ENCODE results near the gene MACIR. TPM values are rescaled to one million over a fixed set of nuclear protein-coding genes. Genes with fewer than 3 reads are reported as not detected.

MACIR gene
- total and polyA plus RNA-seq, 10 of the 15 experiments (the other 5 are each of a cell fraction or from before 2014, with no cell fraction given), result 2.1 to 16.1 (median 10.8) TPM

DNA sequence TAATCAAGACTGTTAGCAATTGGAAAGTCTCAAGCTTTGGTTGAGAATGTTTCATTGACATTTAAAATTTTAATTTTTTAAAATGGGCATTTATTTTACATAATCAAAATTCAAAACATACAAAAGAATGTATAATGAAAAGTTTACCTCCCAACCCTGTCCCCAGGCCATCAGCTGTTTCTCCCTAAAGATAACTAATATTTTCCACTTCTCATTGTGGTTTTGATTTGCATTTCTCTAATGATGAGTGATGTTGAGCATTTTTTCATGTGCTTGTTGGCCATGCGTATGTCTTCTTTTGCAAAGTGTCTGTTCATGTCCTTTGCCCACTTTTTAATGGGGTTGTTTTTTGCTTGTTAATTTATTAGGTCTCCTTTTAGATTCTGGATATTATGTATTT, 11.4 kb upstream of the MACIR start:
- WGBS (ENCODE audit: insufficient coverage, insufficient replicate concordance, low lambda C conversion rate, missing lambda C conversion rate), result 100% methylated on average over 1 of the region's 1 CpG
- ChIA-PET RAD21 (ENCODE audit: unreplicated experiment) (no interaction called here), SMC1A (ENCODE audit: uncharacterized antibody, unreplicated experiment) (interaction anchor here (1.1 kb wide), 1 partner anchor 15 kb away, joined by 3 read pairs; no protein-coding TSS in a partner anchor), CTCF (interaction anchor here (1.2 to 1.5 kb wide), 3 partner anchors 14 to 228 kb away, joined by 3 to 8 read pairs (median 4); no protein-coding TSS in a partner anchor), POLR2A (no interaction called here)
- in situ Hi-C loops (cut with MboI), result no loop called here
- peak; percentile 43; the same call in 1 of the 2 replicates for TF ChIP-seq ATF7 (IDR thresholded peaks at IDR 0.05; ENCODE audit: low read depth)
- TF ChIP-seq, protein P1, sequence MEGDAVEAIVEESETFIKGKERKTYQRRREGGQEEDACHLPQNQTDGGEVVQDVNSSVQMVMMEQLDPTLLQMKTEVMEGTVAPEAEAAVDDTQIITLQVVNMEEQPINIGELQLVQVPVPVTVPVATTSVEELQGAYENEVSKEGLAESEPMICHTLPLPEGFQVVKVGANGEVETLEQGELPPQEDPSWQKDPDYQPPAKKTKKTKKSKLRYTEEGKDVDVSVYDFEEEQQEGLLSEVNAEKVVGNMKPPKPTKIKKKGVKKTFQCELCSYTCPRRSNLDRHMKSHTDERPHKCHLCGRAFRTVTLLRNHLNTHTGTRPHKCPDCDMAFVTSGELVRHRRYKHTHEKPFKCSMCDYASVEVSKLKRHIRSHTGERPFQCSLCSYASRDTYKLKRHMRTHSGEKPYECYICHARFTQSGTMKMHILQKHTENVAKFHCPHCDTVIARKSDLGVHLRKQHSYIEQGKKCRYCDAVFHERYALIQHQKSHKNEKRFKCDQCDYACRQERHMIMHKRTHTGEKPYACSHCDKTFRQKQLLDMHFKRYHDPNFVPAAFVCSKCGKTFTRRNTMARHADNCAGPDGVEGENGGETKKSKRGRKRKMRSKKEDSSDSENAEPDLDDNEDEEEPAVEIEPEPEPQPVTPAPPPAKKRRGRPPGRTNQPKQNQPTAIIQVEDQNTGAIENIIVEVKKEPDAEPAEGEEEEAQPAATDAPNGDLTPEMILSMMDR (IDR thresholded peaks at IDR 0.05 in 2 of 3, conservative IDR thresholded peaks at IDR 0.05 in 1 of 3; ENCODE audit: control insufficient read depth in 2 of 3, extremely low read depth in 1 of 3, insufficient read depth in 1 of 3, low read depth in 3 of 3, low read length in 3 of 3), result no peak
- Histone ChIP-seq H3K4me1 (ENCODE audit: control insufficient read depth, insufficient read depth, low read length) (no peaks in the 10 kb centered on the region), H3K9me3 (replicated peaks; ENCODE audit: control insufficient read depth, insufficient read depth, low read length) (no peaks in the 10 kb centered on the region), H2AFZ (ENCODE audit: control insufficient read depth, low read depth, low read length) (no peak overlapping the region), H3K4me2 (ENCODE audit: control insufficient read depth, insufficient read depth) (no peak overlapping the region), H3K79me2 (ENCODE audit: control insufficient read depth, insufficient read depth, low read length) (no peaks in the 10 kb centered on the region), H3K36me3 (ENCODE audit: control insufficient read depth in 2 of 2, insufficient read depth in 2 of 2, low read length in 1 of 2) (no peaks in the 10 kb centered on the region), H4K20me1 (ENCODE audit: control insufficient read depth, insufficient read depth) (no peaks in the 10 kb centered on the region), H3K9ac (ENCODE audit: control insufficient read depth, insufficient read depth, low read length) (no peak overlapping the region), H3K4me3 (no peak overlapping the region), H3K27ac (ENCODE audit: control insufficient read depth, insufficient read depth) (no peak overlapping the region), H3K27me3 (replicated peaks in 1 of 2; ENCODE audit: control insufficient read depth in 2 of 2, insufficient read depth in 2 of 2, low read length in 1 of 2) (no peaks in the 10 kb centered on the region; a peak in 1 of 4 replicates)
- BruUV-seq (replicated peaks), result no TSS peak
- DNase-seq (ENCODE audit: low read depth, low spot score) (no peak), FAIRE-seq (peak; percentile 27), ATAC-seq (no peak; the same call in 2 of the 3 replicates)
- intact Hi-C loops (cut with micrococcal nuclease; ENCODE audit: unreplicated experiment), result no loop called here

DNA sequence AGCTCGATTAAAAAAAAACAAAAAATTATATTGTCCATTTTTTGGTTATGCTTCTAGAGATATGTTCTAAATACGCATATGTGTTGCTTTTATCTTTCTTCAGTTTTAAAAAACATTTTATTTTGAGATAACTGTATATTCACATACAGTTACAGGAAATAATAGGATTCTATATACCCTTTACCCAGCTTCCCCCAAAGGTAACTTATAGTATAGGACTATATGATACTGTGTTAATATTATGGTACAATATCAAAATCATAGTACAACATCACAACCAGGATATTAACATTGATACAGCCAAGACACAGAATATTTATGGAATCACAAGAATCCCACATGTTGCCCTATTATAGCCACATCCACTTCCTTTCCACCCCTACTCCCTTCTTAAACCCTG, 9.5 kb upstream of the MACIR start:
- no peak for ATAC-seq
- ChIA-PET SMC1A (ENCODE audit: uncharacterized antibody, unreplicated experiment) (no interaction called here), POLR2A (interaction anchor here (0.6 kb wide), 1 partner anchor 34 kb away, joined by 3 read pairs; no protein-coding TSS in a partner anchor), CTCF (no interaction called here), RAD21 (ENCODE audit: unreplicated experiment) (no interaction called here)
- Histone ChIP-seq H3K36me3 (ENCODE audit: control insufficient read depth in 2 of 2, insufficient read depth in 2 of 2, low read length in 1 of 2) (no peaks in the 10 kb centered on the region), H3K9me3 (replicated peaks; ENCODE audit: control insufficient read depth, insufficient read depth, low read length) (no peaks in the 10 kb centered on the region), H3K27ac (ENCODE audit: control insufficient read depth, insufficient read depth) (no peak overlapping the region), H3K4me3 (no peak overlapping the region), H3K79me2 (ENCODE audit: control insufficient read depth, insufficient read depth, low read length) (no peaks in the 10 kb centered on the region), H4K20me1 (ENCODE audit: control insufficient read depth, insufficient read depth) (no peaks in the 10 kb centered on the region), H3K4me1 (ENCODE audit: control insufficient read depth, insufficient read depth, low read length) (no peaks in the 10 kb centered on the region), H3K9ac (ENCODE audit: control insufficient read depth, insufficient read depth, low read length) (no peak overlapping the region), H2AFZ (ENCODE audit: control insufficient read depth, low read depth, low read length) (no peak overlapping the region), H3K4me2 (ENCODE audit: control insufficient read depth, insufficient read depth) (no peak overlapping the region), H3K27me3 (replicated peaks in 1 of 2; ENCODE audit: control insufficient read depth in 2 of 2, insufficient read depth in 2 of 2, low read length in 1 of 2) (no peaks in the 10 kb centered on the region; a peak in 1 of 4 replicates)
- no peak for FAIRE-seq
- intact Hi-C loops (cut with micrococcal nuclease; ENCODE audit: unreplicated experiment), result no loop called here
- WGBS (ENCODE audit: insufficient coverage, insufficient replicate concordance, low lambda C conversion rate, missing lambda C conversion rate), result 41% methylated on average over 2 of the region's 2 CpGs
- DNase-seq (ENCODE audit: low read depth, low spot score), result no peak
- BruUV-seq (replicated peaks), result no TSS peak
- TF ChIP-seq, protein P2, sequence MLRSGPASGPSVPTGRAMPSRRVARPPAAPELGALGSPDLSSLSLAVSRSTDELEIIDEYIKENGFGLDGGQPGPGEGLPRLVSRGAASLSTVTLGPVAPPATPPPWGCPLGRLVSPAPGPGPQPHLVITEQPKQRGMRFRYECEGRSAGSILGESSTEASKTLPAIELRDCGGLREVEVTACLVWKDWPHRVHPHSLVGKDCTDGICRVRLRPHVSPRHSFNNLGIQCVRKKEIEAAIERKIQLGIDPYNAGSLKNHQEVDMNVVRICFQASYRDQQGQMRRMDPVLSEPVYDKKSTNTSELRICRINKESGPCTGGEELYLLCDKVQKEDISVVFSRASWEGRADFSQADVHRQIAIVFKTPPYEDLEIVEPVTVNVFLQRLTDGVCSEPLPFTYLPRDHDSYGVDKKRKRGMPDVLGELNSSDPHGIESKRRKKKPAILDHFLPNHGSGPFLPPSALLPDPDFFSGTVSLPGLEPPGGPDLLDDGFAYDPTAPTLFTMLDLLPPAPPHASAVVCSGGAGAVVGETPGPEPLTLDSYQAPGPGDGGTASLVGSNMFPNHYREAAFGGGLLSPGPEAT (IDR thresholded peaks at IDR 0.05; ENCODE audit: low read depth), result no peak
- no peak for TF ChIP-seq TBL1XR1 (IDR thresholded peaks at IDR 0.05; ENCODE audit: low read depth, low read length)
- TF ChIP-seq, protein P3, sequence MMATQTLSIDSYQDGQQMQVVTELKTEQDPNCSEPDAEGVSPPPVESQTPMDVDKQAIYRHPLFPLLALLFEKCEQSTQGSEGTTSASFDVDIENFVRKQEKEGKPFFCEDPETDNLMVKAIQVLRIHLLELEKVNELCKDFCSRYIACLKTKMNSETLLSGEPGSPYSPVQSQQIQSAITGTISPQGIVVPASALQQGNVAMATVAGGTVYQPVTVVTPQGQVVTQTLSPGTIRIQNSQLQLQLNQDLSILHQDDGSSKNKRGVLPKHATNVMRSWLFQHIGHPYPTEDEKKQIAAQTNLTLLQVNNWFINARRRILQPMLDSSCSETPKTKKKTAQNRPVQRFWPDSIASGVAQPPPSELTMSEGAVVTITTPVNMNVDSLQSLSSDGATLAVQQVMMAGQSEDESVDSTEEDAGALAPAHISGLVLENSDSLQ (IDR thresholded peaks at IDR 0.05), result no peak
- TF ChIP-seq, protein P4, sequence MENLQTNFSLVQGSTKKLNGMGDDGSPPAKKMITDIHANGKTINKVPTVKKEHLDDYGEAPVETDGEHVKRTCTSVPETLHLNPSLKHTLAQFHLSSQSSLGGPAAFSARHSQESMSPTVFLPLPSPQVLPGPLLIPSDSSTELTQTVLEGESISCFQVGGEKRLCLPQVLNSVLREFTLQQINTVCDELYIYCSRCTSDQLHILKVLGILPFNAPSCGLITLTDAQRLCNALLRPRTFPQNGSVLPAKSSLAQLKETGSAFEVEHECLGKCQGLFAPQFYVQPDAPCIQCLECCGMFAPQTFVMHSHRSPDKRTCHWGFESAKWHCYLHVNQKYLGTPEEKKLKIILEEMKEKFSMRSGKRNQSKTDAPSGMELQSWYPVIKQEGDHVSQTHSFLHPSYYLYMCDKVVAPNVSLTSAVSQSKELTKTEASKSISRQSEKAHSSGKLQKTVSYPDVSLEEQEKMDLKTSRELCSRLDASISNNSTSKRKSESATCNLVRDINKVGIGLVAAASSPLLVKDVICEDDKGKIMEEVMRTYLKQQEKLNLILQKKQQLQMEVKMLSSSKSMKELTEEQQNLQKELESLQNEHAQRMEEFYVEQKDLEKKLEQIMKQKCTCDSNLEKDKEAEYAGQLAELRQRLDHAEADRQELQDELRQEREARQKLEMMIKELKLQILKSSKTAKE (IDR thresholded peaks at IDR 0.05; ENCODE audit: low read depth, poor library complexity, severe bottlenecking), result no peak
- in situ Hi-C loops (cut with MboI), result no loop called here
